BLaER1 (cell line): ENCODE measurements around the gene SLC12A6.
A peak's percentile ranks its signal among the peaks of the same experiment; 100 is the strongest.

ENCODE experiments used
- H3K27ac ChIP-seq: shearing (Covaris generic); formaldehyde crosslinking; 2 replicates; pipeline ENCODE4 v1.8.1; 2022
- H3K27me3 ChIP-seq: shearing (Covaris generic); formaldehyde crosslinking; 2 replicates; pipeline ENCODE4 v1.8.1; 2022
- H3K36me3 ChIP-seq: shearing (Covaris generic); formaldehyde crosslinking; 2 replicates; pipeline ENCODE4 v1.8.1; 2022
- H3K4me1 ChIP-seq: shearing (Covaris generic); formaldehyde crosslinking; 2 replicates; pipeline ENCODE4 v1.8.1; 2022
- H3K4me2 ChIP-seq: shearing (Covaris generic); formaldehyde crosslinking; 2 replicates; pipeline ENCODE4 v1.8.1; 2022
- H3K4me3 ChIP-seq: shearing (Covaris generic); formaldehyde crosslinking; 2 replicates; pipeline ENCODE4 v1.8.1; 2022
- H3K9ac ChIP-seq: shearing (Covaris generic); formaldehyde crosslinking; 2 replicates; pipeline ENCODE4 v1.8.1; 2022
- H3K9me3 ChIP-seq: shearing (Covaris generic); formaldehyde crosslinking; 2 replicates; pipeline ENCODE4 v1.8.1; 2022
- H4K20me1 ChIP-seq: shearing (Covaris generic); formaldehyde crosslinking; 2 replicates; pipeline ENCODE4 v1.8.1; 2022
- Cebpa-rat ChIP-seq: shearing (Covaris generic); IDR thresholded peaks from 2 replicates; pipeline ENCODE4 v1.8.1; 2022

Gene SLC12A6

GRCh38 chr15:34367101-34368081 lies 29.8 kb upstream of the SLC12A6 start, which contains the start of gene LPCAT4:
TSS of gene LPCAT4 (minus strand) at chr15:34367196. CDS start at chr15:34367100, 96 bp downstream.
- Histone ChIP-seq H3K9me3 (no peaks in the 10 kb centered on the region), H3K9ac (peak within 1 kb of the TSS; percentile 96), H3K4me3 (peak within 1 kb of the TSS; percentile 83)

GRCh38 chr15:34366271-34367065 lies 28.9 kb upstream of the SLC12A6 start:
- Histone ChIP-seq H3K9me3 (no peaks in the 10 kb centered on the region), H4K20me1 (peaks cover 16% of the 10 kb centered on the region), H3K36me3 (peaks cover 26% of the 10 kb centered on the region), H3K9ac (peak overlapping the region; percentile 96), H3K4me2 (peak overlapping the region; percentile 95), H3K4me3 (peak overlapping the region; percentile 83), H3K27ac (peak overlapping the region; percentile 63), H3K27me3 (no peaks in the 10 kb centered on the region), H3K4me1 (peaks cover 43% of the 10 kb centered on the region)
- TF ChIP-seq Cebpa-rat = no peak

More at GRCh38 chr15:34367101-34368081, 29.8 kb upstream of the SLC12A6 start, which contains the start of gene LPCAT4:
- H3K36me3 ChIP-seq = peaks cover 18% of the 10 kb centered on the region
- H3K27ac ChIP-seq = peak within 1 kb of the TSS; percentile 97
- H4K20me1 ChIP-seq = peaks cover 16% of the 10 kb centered on the region
- H3K4me2 ChIP-seq = peak within 1 kb of the TSS; percentile 95
- H3K27me3 ChIP-seq = no peaks in the 10 kb centered on the region
- no peak for TF ChIP-seq Cebpa-rat
- peaks cover 39% of the 10 kb centered on the region for H3K4me1 ChIP-seq

GRCh38 chr15:34365836-34366235 lies 28.3 kb upstream of the SLC12A6 start:
- Histone ChIP-seq H3K36me3 (peaks cover 33% of the 10 kb centered on the region), H3K27ac (peak overlapping the region; percentile 19; the same call in 1 of the 2 replicates), H3K4me2 (peak overlapping the region; percentile 95), H3K9ac (peak overlapping the region; percentile 96), H3K27me3 (no peaks in the 10 kb centered on the region), H4K20me1 (peaks cover 16% of the 10 kb centered on the region), H3K4me3 (peak overlapping the region; percentile 83), H3K9me3 (no peaks in the 10 kb centered on the region), H3K4me1 (peaks cover 43% of the 10 kb centered on the region)
- no peak for TF ChIP-seq Cebpa-rat

GRCh38 chr15:34365091-34365825 lies 27.7 kb upstream of the SLC12A6 start:
- H3K27ac ChIP-seq = no peak overlapping the region

GRCh38 chr15:34364041-34364440 lies 26.5 kb upstream of the SLC12A6 start:
- no peaks in the 10 kb centered on the region for H3K27me3 ChIP-seq
- TF ChIP-seq Cebpa-rat = no peak
- H3K4me3 ChIP-seq = no peak overlapping the region
- no peak overlapping the region for H3K9ac ChIP-seq
- peaks cover 16% of the 10 kb centered on the region for H4K20me1 ChIP-seq
- peaks cover 51% of the 10 kb centered on the region for H3K36me3 ChIP-seq
- no peak overlapping the region for H3K27ac ChIP-seq
- no peaks in the 10 kb centered on the region for H3K9me3 ChIP-seq
- H3K4me1 ChIP-seq = peaks cover 41% of the 10 kb centered on the region
- H3K4me2 ChIP-seq = no peak overlapping the region

More at GRCh38 chr15:34365091-34365825, 27.7 kb upstream of the SLC12A6 start:
- Histone ChIP-seq H3K4me1 (peaks cover 43% of the 10 kb centered on the region), H3K36me3 (peaks cover 38% of the 10 kb centered on the region), H3K9ac (peak overlapping the region; percentile 96), H3K9me3 (no peaks in the 10 kb centered on the region), H3K27me3 (no peaks in the 10 kb centered on the region), H4K20me1 (peaks cover 16% of the 10 kb centered on the region), H3K4me2 (peak overlapping the region; percentile 95), H3K4me3 (peak overlapping the region; percentile 83)
- no peak for TF ChIP-seq Cebpa-rat

- Histone ChIP-seq H3K36me3 (peaks cover 69% of the 10 kb centered on the region), H3K9ac (peak overlapping the region; percentile 34; the same call in 1 of the 2 replicates), H3K27me3 (no peaks in the 10 kb centered on the region), H4K20me1 (peaks cover 16% of the 10 kb centered on the region), H3K4me2 (0 out of 2 replicates have a peak overlapping the region, but pooled peaks have one; percentile 9), H3K9me3 (no peaks in the 10 kb centered on the region), H3K27ac (0 out of 2 replicates have a peak overlapping the region, but pooled peaks have one; percentile 30), H3K4me1 (peaks cover 30% of the 10 kb centered on the region), H3K4me3 (no peak overlapping the region)
- no peak for TF ChIP-seq Cebpa-rat
These were observed 24.6 kb upstream of the SLC12A6 start for GRCh38 chr15:34362047-34362773.

GRCh38 chr15:34361278-34361677 lies 23.7 kb upstream of the SLC12A6 start:
- H3K36me3 ChIP-seq = peaks cover 78% of the 10 kb centered on the region
- H3K4me2 ChIP-seq = no peak overlapping the region
- H3K27ac ChIP-seq = no peak overlapping the region
- no peak overlapping the region for H3K9ac ChIP-seq
- H3K4me1 ChIP-seq = peaks cover 29% of the 10 kb centered on the region
- H3K4me3 ChIP-seq = no peak overlapping the region
- no peaks in the 10 kb centered on the region for H3K9me3 ChIP-seq
- H4K20me1 ChIP-seq = peaks cover 16% of the 10 kb centered on the region
- H3K27me3 ChIP-seq = no peaks in the 10 kb centered on the region
- TF ChIP-seq Cebpa-rat = no peak

GRCh38 chr15:34360298-34360697 lies 22.7 kb upstream of the SLC12A6 start:
- Histone ChIP-seq H3K27ac (no peak overlapping the region), H3K27me3 (no peaks in the 10 kb centered on the region), H4K20me1 (peaks cover 6% of the 10 kb centered on the region), H3K4me1 (peaks cover 19% of the 10 kb centered on the region), H3K9me3 (no peaks in the 10 kb centered on the region), H3K4me3 (no peak overlapping the region), H3K9ac (no peak overlapping the region), H3K4me2 (no peak overlapping the region), H3K36me3 (peaks cover 88% of the 10 kb centered on the region)
- no peak for TF ChIP-seq Cebpa-rat
